ENCODE results near the gene RSPH1.

The RSPH1 gene

GRCh38 chr21:42465803-42466127, 30.3 kb downstream of the RSPH1 start (continued):
- TF ChIP-seq ZNF565 (CRISPR knock-in tag; conservative IDR thresholded peaks at IDR 0.05; ENCODE audit: low read depth) (no peak), POU6F1 (CRISPR knock-in tag; IDR thresholded peaks at IDR 0.05; ENCODE audit: borderline replicate concordance, low read depth) (no peak), ISL1 (CRISPR knock-in tag; IDR thresholded peaks at IDR 0.05) (no peak)

- TF ChIP-seq SNAI2 (CRISPR knock-in tag; IDR thresholded peaks at IDR 0.05) (no peak), BACH2 (CRISPR knock-in tag; IDR thresholded peaks at IDR 0.05; ENCODE audit: borderline replicate concordance) (no peak), RARB (CRISPR knock-in tag; IDR thresholded peaks at IDR 0.05) (no peak), ZNF8 (CRISPR knock-in tag; IDR thresholded peaks at IDR 0.05) (no peak), PATZ1 (CRISPR knock-in tag; IDR thresholded peaks at IDR 0.05; ENCODE audit: borderline replicate concordance) (no peak), TCF4 (CRISPR knock-in tag; IDR thresholded peaks at IDR 0.05; ENCODE audit: borderline replicate concordance) (no peak), ZNF565 (CRISPR knock-in tag; conservative IDR thresholded peaks at IDR 0.05; ENCODE audit: low read depth) (no peak), ARNTL (CRISPR knock-in tag; IDR thresholded peaks at IDR 0.05; ENCODE audit: borderline replicate concordance, low read depth) (no peak), CSRNP3 (CRISPR knock-in tag; IDR thresholded peaks at IDR 0.05) (no peak), ESRRG (CRISPR knock-in tag; IDR thresholded peaks at IDR 0.05) (no peak), ISL1 (CRISPR knock-in tag; IDR thresholded peaks at IDR 0.05) (no peak), ZFP30 (CRISPR knock-in tag; IDR thresholded peaks at IDR 0.05) (no peak), OSR1 (CRISPR knock-in tag; IDR thresholded peaks at IDR 0.05) (no peak), ZNF70 (CRISPR knock-in tag; IDR thresholded peaks at IDR 0.05) (no peak), ZC3H10 (CRISPR knock-in tag; IDR thresholded peaks at IDR 0.05) (no peak), TSHZ2 (CRISPR knock-in tag; IDR thresholded peaks at IDR 0.05) (no peak)
- ATAC-seq: no peak
These were observed 30.8 kb downstream of the RSPH1 start for GRCh38 chr21:42465008-42465802.

GRCh38 chr21:42463861-42464515, 32.0 kb downstream of the RSPH1 start:
- ATAC-seq: no peak

GRCh38 chr21:42461881-42462877, 33.8 kb downstream of the RSPH1 start:
- ATAC-seq: no peak
- TF ChIP-seq PATZ1 (CRISPR knock-in tag; IDR thresholded peaks at IDR 0.05; ENCODE audit: borderline replicate concordance) (no peak), OSR1 (CRISPR knock-in tag; IDR thresholded peaks at IDR 0.05) (no peak), ZNF70 (CRISPR knock-in tag; IDR thresholded peaks at IDR 0.05) (no peak), ZFP30 (CRISPR knock-in tag; IDR thresholded peaks at IDR 0.05) (no peak), ESRRG (CRISPR knock-in tag; IDR thresholded peaks at IDR 0.05) (no peak)

More at GRCh38 chr21:42463861-42464515, 32.0 kb downstream of the RSPH1 start:
- TF ChIP-seq ESRRG (CRISPR knock-in tag; IDR thresholded peaks at IDR 0.05): no peak
